K562 (cell line): ENCODE results near the gene SETD1B. TPM values are rescaled to one million over a fixed set of nuclear protein-coding genes. Genes with fewer than 3 reads are reported as not detected.

Experiments
- ATF7 ChIP-seq: fragments of 450-650 bp; IDR thresholded peaks from 2 replicates; pipeline ENCODE4 v1.7.1; 2014; ENCODE audit warnings: mild to moderate bottlenecking, moderate library complexity
- CBFB ChIP-seq: sonication (generic); formaldehyde crosslinking; IDR thresholded peaks from 2 replicates; pipeline ENCODE4 v1.4.0; 2020; ENCODE audit warnings: mild to moderate bottlenecking, missing genetic modification reagents
- CREB1 ChIP-seq, 2 experiments: sonication (generic) in 1 of 2; formaldehyde crosslinking in 1 of 2; IDR thresholded peaks; 2 replicates each; pipeline versions ENCODE4 v1.6.1 to v1.8.0; 2012 to 2022; ENCODE audit warnings: inconsistent platforms in 1 of 2, mild to moderate bottlenecking in 1 of 2, missing genetic modification reagents in 1 of 2, moderate library complexity in 1 of 2
- E2F4 ChIP-seq: sonication (generic); formaldehyde crosslinking; IDR thresholded peaks from 2 replicates; pipeline ENCODE4 v1.8.0; 2022; ENCODE audit warnings: mild to moderate bottlenecking, low read depth, missing genetic modification reagents
- E2F5 ChIP-seq: sonication (generic); formaldehyde crosslinking; IDR thresholded peaks from 2 replicates; pipeline ENCODE4 v1.8.0; 2022; ENCODE audit warnings: mild to moderate bottlenecking, missing genetic modification reagents
- MEF2D ChIP-seq: conservative IDR thresholded peaks from 2 replicates; pipeline ENCODE4 v1.6.1; 2016; ENCODE audit warnings: low read depth, missing genetic modification characterization, missing compliant biosample characterization
- MEIS2 ChIP-seq: fragments of 450-650 bp; IDR thresholded peaks from 2 replicates; pipeline ENCODE4 v1.6.1; 2014; ENCODE audit warnings: mild to moderate bottlenecking; ENCODE audit not compliant: partially characterized antibody
- NFXL1 ChIP-seq: fragments of 450-650 bp; formaldehyde crosslinking; IDR thresholded peaks from 2 replicates; pipeline ENCODE4 v1.4.0; 2021; ENCODE audit warnings: mild to moderate bottlenecking
- NKRF ChIP-seq: fragments of 450-650 bp; IDR thresholded peaks from 2 replicates; pipeline ENCODE4 v1.6.1; 2016; ENCODE audit warnings: borderline replicate concordance
- POLR2AphosphoS2 ChIP-seq: IDR thresholded peaks from 2 replicates; pipeline ENCODE4 v1.6.1; 2012; ENCODE audit warnings: low read length, improper control_type of control experiment
- RFX5 ChIP-seq: IDR thresholded peaks from 2 replicates; pipeline ENCODE4 v1.6.1; 2011; ENCODE audit warnings: low read depth, mild to moderate bottlenecking, improper control_type of control experiment, low read length
- SMAD1 ChIP-seq: fragments of 150-350 bp; IDR thresholded peaks from 2 replicates; pipeline ENCODE4 v1.6.1; 2014; ENCODE audit warnings: low read length, low read depth; ENCODE audit not compliant: partially characterized antibody
- SMARCC2 ChIP-seq: fragments of 450-650 bp; IDR thresholded peaks from 2 replicates; pipeline ENCODE4 v1.6.1; 2017; ENCODE audit warnings: antibody characterized with exemption, moderate library complexity, mild to moderate bottlenecking, low read depth
- SNRNP70 ChIP-seq: fragments of 200-400 bp; formaldehyde crosslinking; optimal IDR thresholded peaks from 2 replicates; pipeline ENCODE3; 2017; ENCODE audit warnings: low read depth, low read length
- SREBF2 ChIP-seq: sonication (generic); formaldehyde crosslinking; IDR thresholded peaks from 2 replicates; pipeline ENCODE4 v1.4.0; 2020; ENCODE audit warnings: mild to moderate bottlenecking, missing genetic modification reagents
- TCFL5 ChIP-seq: fragments of 250-450 bp; sonication (Bioruptor Pico); conservative IDR thresholded peaks from 2 replicates; pipeline ENCODE4 v1.6.1; 2021; ENCODE audit warnings: mild to moderate bottlenecking, moderate library complexity, matching md5 sums
- TEAD4 ChIP-seq, 2 experiments: sonication (generic) in 1 of 2; formaldehyde crosslinking in 1 of 2; IDR thresholded peaks; 2 replicates each; pipeline versions ENCODE4 v1.6.1 to v1.8.0; 2012 to 2022; ENCODE audit warnings: borderline replicate concordance in 1 of 2, inconsistent platforms in 1 of 2, low read length in 1 of 2, mild to moderate bottlenecking in 1 of 2, missing genetic modification reagents in 1 of 2
- ZFX ChIP-seq: sonication (generic); formaldehyde crosslinking; IDR thresholded peaks from 2 replicates; pipeline ENCODE4 v1.8.0; 2022; ENCODE audit warnings: mild to moderate bottlenecking, missing genetic modification reagents, moderate library complexity
- ZNF12 ChIP-seq: sonication (generic); formaldehyde crosslinking; IDR thresholded peaks from 2 replicates; pipeline ENCODE4 v1.4.0; 2020; ENCODE audit warnings: mild to moderate bottlenecking, missing genetic modification reagents
- ZNF217 ChIP-seq: sonication (generic); formaldehyde crosslinking; IDR thresholded peaks from 2 replicates; pipeline ENCODE4 v1.8.0; 2022; ENCODE audit warnings: mild to moderate bottlenecking, missing genetic modification reagents
- ZNF282 ChIP-seq: sonication (generic); formaldehyde crosslinking; IDR thresholded peaks from 2 replicates; pipeline ENCODE4 v1.8.1; 2023; ENCODE audit warnings: missing genetic modification reagents
- ZNF3 ChIP-seq: fragments of 250-450 bp; sonication (Bioruptor Pico); IDR thresholded peaks from 2 replicates; pipeline ENCODE4 v1.5.0; 2021; ENCODE audit warnings: mild to moderate bottlenecking, moderate library complexity
- ZNF354B ChIP-seq: fragments of 250-450 bp; sonication (Bioruptor Pico); IDR thresholded peaks from 2 replicates; pipeline ENCODE4 v1.4.0; 2020
- ZNF695 ChIP-seq: fragments of 450-650 bp; formaldehyde crosslinking; IDR thresholded peaks from 2 replicates; pipeline ENCODE4 v1.4.0; 2020; ENCODE audit warnings: mild to moderate bottlenecking, moderate library complexity
- ZNF696 ChIP-seq: fragments of 250-450 bp; sonication (Bioruptor Pico); conservative IDR thresholded peaks from 2 replicates; pipeline ENCODE4 v1.4.0; 2020; ENCODE audit warnings: mild to moderate bottlenecking, moderate library complexity
- polyA plus RNA-seq, 8 experiments: library from polyadenylated mRNA; depleted of rRNA in 4 of 8; stranded (reverse) in 5 of 8; unstranded in 3 of 8; fragments of >200 nt; fragmentation: Nextera tagmentation in 2 of 8; fragmentation: Illumina TruSeq in 1 of 8; extraction: Ambion mirVana in 2 of 8; extraction: Trizol in 1 of 8; gene quantifications; 2 replicates each; pipeline versions ENCODE4 v1.2.1 to v1.2.3, GENCODE V29; 2011 to 2014; ENCODE audit warnings: inconsistent platforms in 1 of 8, missing spikeins in 1 of 8
- total RNA-seq, 7 experiments: library from RNA; depleted of rRNA in 6 of 7; stranded (reverse); fragments of >200 nt in 6 of 7; fragmentation: Illumina TruSeq in 2 of 7; extraction: Trizol in 2 of 7; gene quantifications; 2 replicates each; pipeline versions ENCODE4 v1.2.1 to v1.2.3, GENCODE V29; 2011 to 2021; ENCODE audit warnings: low replicate concordance in 1 of 7
- TF ChIP-seq, protein P1 (sequence below): sonication (generic); formaldehyde crosslinking; IDR thresholded peaks from 2 replicates; pipeline ENCODE4 v1.8.0; 2022; ENCODE audit warnings: mild to moderate bottlenecking, missing genetic modification reagents

The SETD1B gene
- total and polyA plus RNA-seq, 9 of the 15 experiments (the other 6 are each of a cell fraction or from before 2014, with no cell fraction given) = 0.48 to 26.6 (median 2.3) TPM

DNA sequence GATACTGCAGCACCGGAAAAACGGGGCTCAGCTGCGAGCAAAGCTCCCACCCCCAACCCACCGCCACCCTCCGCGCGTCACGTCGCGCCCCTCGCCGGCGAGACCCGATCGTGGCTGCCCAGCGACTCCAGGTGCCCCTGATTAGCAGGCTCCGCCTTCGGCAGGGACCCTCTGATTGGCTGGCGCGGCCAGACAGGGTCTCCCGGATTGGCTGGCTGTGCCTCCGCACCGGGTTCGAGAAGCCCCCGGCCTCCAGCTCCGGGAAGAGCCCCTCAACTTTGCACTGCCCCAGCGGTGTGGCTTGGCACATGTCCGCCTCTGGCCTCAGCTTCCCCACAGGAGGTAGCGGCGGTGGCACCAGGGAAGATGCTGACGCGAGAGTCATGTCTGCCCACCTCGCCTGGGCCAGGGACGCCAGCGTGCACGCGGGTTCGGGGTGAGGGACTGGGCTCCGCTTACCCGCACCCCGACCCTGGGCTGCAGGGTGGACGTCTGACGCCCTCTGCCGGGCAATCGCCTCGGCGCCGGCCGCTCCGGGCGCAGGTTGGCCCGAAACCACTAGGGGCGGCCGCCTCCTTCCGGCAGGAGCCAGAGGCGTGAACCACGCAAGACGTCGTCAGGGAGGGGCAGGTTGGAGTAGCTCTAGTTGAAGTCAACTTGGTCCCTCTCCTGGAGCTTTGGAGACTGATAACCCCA lies 9.8 kb upstream of the SETD1B start (continued):
- TF ChIP-seq E2F5 (CRISPR knock-in tag) = no peak
- TF ChIP-seq, protein P1, sequence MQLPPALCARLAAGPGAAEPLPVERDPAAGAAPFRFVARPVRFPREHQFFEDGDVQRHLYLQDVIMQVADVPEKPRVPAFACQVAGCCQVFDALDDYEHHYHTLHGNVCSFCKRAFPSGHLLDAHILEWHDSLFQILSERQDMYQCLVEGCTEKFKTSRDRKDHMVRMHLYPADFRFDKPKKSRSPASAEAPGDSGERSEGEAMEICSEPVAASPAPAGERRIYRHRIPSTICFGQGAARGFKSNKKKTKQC (CRISPR knock-in tag) = no peak
- peak; percentile 50 for TF ChIP-seq ZFX (CRISPR knock-in tag)
- no peak for TF ChIP-seq ZNF696
- no peak for TF ChIP-seq TEAD4 (IDR thresholded peaks at IDR 0.05; ENCODE audit: low read length)
- TF ChIP-seq TEAD4 (CRISPR knock-in tag; IDR thresholded peaks at IDR 0.05; ENCODE audit: borderline replicate concordance) = no peak
- TF ChIP-seq E2F4 (CRISPR knock-in tag) = peak; percentile 57; the same call in 1 of the 2 replicates
- TF ChIP-seq ATF7 = peak; percentile 76
- no peak for TF ChIP-seq SMAD1
- TF ChIP-seq CREB1 (IDR thresholded peaks at IDR 0.05) = peak; percentile 35; the same call in 1 of the 2 replicates
- peak; percentile 87 for TF ChIP-seq CREB1 (CRISPR knock-in tag; IDR thresholded peaks at IDR 0.05)
- TF ChIP-seq NFXL1 (CRISPR knock-in tag) = no peak
- TF ChIP-seq SNRNP70 = no peak
- TF ChIP-seq ZNF354B (CRISPR knock-in tag) = no peak
- no peak for TF ChIP-seq ZNF282 (CRISPR knock-in tag)
- TF ChIP-seq SMARCC2 = no peak
- TF ChIP-seq POLR2AphosphoS2 = peak; percentile 83; the same call in 1 of the 2 replicates
- TF ChIP-seq ZNF217 (CRISPR knock-in tag) = no peak
- TF ChIP-seq NKRF = no peak
- peak; percentile 40 for TF ChIP-seq MEIS2
- TF ChIP-seq TCFL5 (CRISPR knock-in tag) = no peak
- peak; percentile 94 for TF ChIP-seq CBFB (CRISPR knock-in tag)
- no peak for TF ChIP-seq SREBF2 (CRISPR knock-in tag)
- TF ChIP-seq MEF2D (tag) = no peak
- no peak for TF ChIP-seq RFX5
- no peak for TF ChIP-seq ZNF695
- no peak for TF ChIP-seq ZNF3
- TF ChIP-seq ZNF12 = no peak
